ENCODE results near the gene MIPEP. TPM values are rescaled to one million over a fixed set of nuclear protein-coding genes. Genes with fewer than 3 reads are reported as not detected.

MIPEP gene
- total and polyA plus RNA-seq, 4 donors = 3.6 to 9.1 (median 6.5) TPM

- WGBS, 2 donors = 86 to 89% methylated on average over 2 of the region's 2 CpGs
- no peaks in the 10 kb centered on the region for H3K4me1 ChIP-seq (ENCODE audit: control insufficient read depth in 1 of 2, insufficient read depth in 2 of 2, low read length in 2 of 2)
- no peaks in the 10 kb centered on the region for H3K9me3 ChIP-seq (ENCODE audit: control insufficient read depth, low read length)
- no peak for ATAC-seq (ENCODE audit: low FRiP score)
- H3K4me3 ChIP-seq (ENCODE audit: low read length in 2 of 2) = no peak overlapping the region
- DNase-seq = no peak
- H3K27me3 ChIP-seq (ENCODE audit: control insufficient read depth in 1 of 2, insufficient read depth in 2 of 2, low read length in 1 of 2) = no peaks in the 10 kb centered on the region
- H3K27ac ChIP-seq (ENCODE audit: low read depth in 1 of 2, low read length in 2 of 2) = no peak overlapping the region
- H3K36me3 ChIP-seq (ENCODE audit: control insufficient read depth in 1 of 2, insufficient read depth in 2 of 2, low read length in 1 of 2) = no peaks in the 10 kb centered on the region
- intact Hi-C loops (cut with DNase I) = no loop called here
Measured at GRCh38 chr13:23771552-23771951, 117.6 kb downstream of the MIPEP start.

- Histone ChIP-seq H3K9me3 (ENCODE audit: control insufficient read depth, low read length) (no peaks in the 10 kb centered on the region), H3K36me3 (ENCODE audit: control insufficient read depth in 1 of 2, insufficient read depth in 2 of 2, low read length in 1 of 2) (no peaks in the 10 kb centered on the region), H3K27me3 (ENCODE audit: control insufficient read depth in 1 of 2, insufficient read depth in 2 of 2, low read length in 1 of 2) (no peaks in the 10 kb centered on the region), H3K4me1 (ENCODE audit: control insufficient read depth in 1 of 2, insufficient read depth in 2 of 2, low read length in 2 of 2) (no peaks in the 10 kb centered on the region), H3K4me3 (ENCODE audit: low read length in 2 of 2) (no peak overlapping the region), H3K27ac (ENCODE audit: low read depth in 1 of 2, low read length in 2 of 2) (no peak overlapping the region)
- intact Hi-C loops (cut with DNase I) = no loop called here
- ATAC-seq (ENCODE audit: low FRiP score) (no peak), DNase-seq (no peak)
- 93 to 98% methylated on average over 4 of the region's 4 CpGs for WGBS, 2 donors
Measured at GRCh38 chr13:23770973-23771372, 118.2 kb downstream of the MIPEP start.

GRCh38 chr13:23770428-23770827 lies 118.8 kb downstream of the MIPEP start:
- Histone ChIP-seq H3K4me1 (ENCODE audit: control insufficient read depth in 1 of 2, insufficient read depth in 2 of 2, low read length in 2 of 2) (no peaks in the 10 kb centered on the region), H3K4me3 (ENCODE audit: low read length in 2 of 2) (no peak overlapping the region), H3K9me3 (ENCODE audit: control insufficient read depth, low read length) (no peaks in the 10 kb centered on the region), H3K27me3 (ENCODE audit: control insufficient read depth in 1 of 2, insufficient read depth in 2 of 2, low read length in 1 of 2) (no peaks in the 10 kb centered on the region), H3K36me3 (ENCODE audit: control insufficient read depth in 1 of 2, insufficient read depth in 2 of 2, low read length in 1 of 2) (no peaks in the 10 kb centered on the region), H3K27ac (ENCODE audit: low read depth in 1 of 2, low read length in 2 of 2) (no peak overlapping the region)
- no peak for ATAC-seq (ENCODE audit: low FRiP score)
- intact Hi-C loops (cut with DNase I) = no loop called here
- WGBS, 2 donors = 93 to 94% methylated on average over 4 of the region's 4 CpGs
- no peak for DNase-seq

GRCh38 chr13:23769401-23769800 lies 119.8 kb downstream of the MIPEP start:
- no peaks in the 10 kb centered on the region for H3K27me3 ChIP-seq (ENCODE audit: control insufficient read depth in 1 of 2, insufficient read depth in 2 of 2, low read length in 1 of 2)
- H3K4me3 ChIP-seq (ENCODE audit: low read length in 2 of 2) = no peak overlapping the region
- no peak for DNase-seq
- H3K36me3 ChIP-seq (ENCODE audit: control insufficient read depth in 1 of 2, insufficient read depth in 2 of 2, low read length in 1 of 2) = no peaks in the 10 kb centered on the region
- H3K4me1 ChIP-seq (ENCODE audit: control insufficient read depth in 1 of 2, insufficient read depth in 2 of 2, low read length in 2 of 2) = no peaks in the 10 kb centered on the region
- 94 to 99% methylated on average over 3 of the region's 3 CpGs for WGBS, 2 donors
- no peaks in the 10 kb centered on the region for H3K9me3 ChIP-seq (ENCODE audit: control insufficient read depth, low read length)
- H3K27ac ChIP-seq (ENCODE audit: low read depth in 1 of 2, low read length in 2 of 2) = no peak overlapping the region
- no peak for ATAC-seq (ENCODE audit: low FRiP score)
- intact Hi-C loops (cut with DNase I) = no loop called here

- H3K27me3 ChIP-seq (ENCODE audit: control insufficient read depth in 1 of 2, insufficient read depth in 2 of 2, low read length in 1 of 2) = no peaks in the 10 kb centered on the region
- intact Hi-C loops (cut with DNase I) = no loop called here
- 93 to 98% methylated on average over 7 of the region's 7 CpGs for WGBS, 2 donors
- no peak overlapping the region for H3K4me3 ChIP-seq (ENCODE audit: low read length in 2 of 2)
- no peaks in the 10 kb centered on the region for H3K9me3 ChIP-seq (ENCODE audit: control insufficient read depth, low read length)
- H3K36me3 ChIP-seq (ENCODE audit: control insufficient read depth in 1 of 2, insufficient read depth in 2 of 2, low read length in 1 of 2) = no peaks in the 10 kb centered on the region
- no peak for ATAC-seq (ENCODE audit: low FRiP score)
- DNase-seq = no peak
- no peak overlapping the region for H3K27ac ChIP-seq (ENCODE audit: low read depth in 1 of 2, low read length in 2 of 2)
- H3K4me1 ChIP-seq (ENCODE audit: control insufficient read depth in 1 of 2, insufficient read depth in 2 of 2, low read length in 2 of 2) = no peaks in the 10 kb centered on the region
Measured at GRCh38 chr13:23767838-23768237, 121.4 kb downstream of the MIPEP start.

- intact Hi-C loops (cut with DNase I) = no loop called here
- no peaks in the 10 kb centered on the region for H3K27me3 ChIP-seq (ENCODE audit: control insufficient read depth in 1 of 2, insufficient read depth in 2 of 2, low read length in 1 of 2)
- H3K4me3 ChIP-seq (ENCODE audit: low read length in 2 of 2) = no peak overlapping the region
- no peak for DNase-seq
- WGBS, 2 donors = 26 to 55% methylated on average over 1 of the region's 1 CpG
- H3K4me1 ChIP-seq (ENCODE audit: control insufficient read depth in 1 of 2, insufficient read depth in 2 of 2, low read length in 2 of 2) = no peaks in the 10 kb centered on the region
- H3K36me3 ChIP-seq (ENCODE audit: control insufficient read depth in 1 of 2, insufficient read depth in 2 of 2, low read length in 1 of 2) = no peaks in the 10 kb centered on the region
- ATAC-seq (ENCODE audit: low FRiP score) = no peak
- H3K27ac ChIP-seq (ENCODE audit: low read depth in 1 of 2, low read length in 2 of 2) = no peak overlapping the region
- H3K9me3 ChIP-seq (ENCODE audit: control insufficient read depth, low read length) = no peaks in the 10 kb centered on the region
Measured at GRCh38 chr13:23766939-23767338, 122.3 kb downstream of the MIPEP start.

- Histone ChIP-seq H3K9me3 (ENCODE audit: control insufficient read depth, low read length) (no peaks in the 10 kb centered on the region), H3K4me1 (ENCODE audit: control insufficient read depth in 1 of 2, insufficient read depth in 2 of 2, low read length in 2 of 2) (no peaks in the 10 kb centered on the region), H3K36me3 (ENCODE audit: control insufficient read depth in 1 of 2, insufficient read depth in 2 of 2, low read length in 1 of 2) (no peaks in the 10 kb centered on the region), H3K27me3 (ENCODE audit: control insufficient read depth in 1 of 2, insufficient read depth in 2 of 2, low read length in 1 of 2) (no peaks in the 10 kb centered on the region), H3K27ac (ENCODE audit: low read depth in 1 of 2, low read length in 2 of 2) (no peak overlapping the region), H3K4me3 (ENCODE audit: low read length in 2 of 2) (no peak overlapping the region)
- intact Hi-C loops (cut with DNase I) = no loop called here
- WGBS, 2 donors = 95% methylated on average over 2 of the region's 2 CpGs
- ATAC-seq (ENCODE audit: low FRiP score) (no peak), DNase-seq (no peak)
Measured at GRCh38 chr13:23766283-23766682, 122.9 kb downstream of the MIPEP start.

- no peaks in the 10 kb centered on the region for H3K36me3 ChIP-seq (ENCODE audit: control insufficient read depth in 1 of 2, insufficient read depth in 2 of 2, low read length in 1 of 2)
- no peaks in the 10 kb centered on the region for H3K27me3 ChIP-seq (ENCODE audit: control insufficient read depth in 1 of 2, insufficient read depth in 2 of 2, low read length in 1 of 2)
- no peaks in the 10 kb centered on the region for H3K4me1 ChIP-seq (ENCODE audit: control insufficient read depth in 1 of 2, insufficient read depth in 2 of 2, low read length in 2 of 2)
- no peak overlapping the region for H3K4me3 ChIP-seq (ENCODE audit: low read length in 2 of 2)
- H3K9me3 ChIP-seq (ENCODE audit: control insufficient read depth, low read length) = no peaks in the 10 kb centered on the region
- no peak for DNase-seq
- no peak for ATAC-seq (ENCODE audit: low FRiP score)
- intact Hi-C loops (cut with DNase I) = no loop called here
- 96% methylated on average over 6 of the region's 6 CpGs for WGBS, 2 donors
- H3K27ac ChIP-seq (ENCODE audit: low read depth in 1 of 2, low read length in 2 of 2) = no peak overlapping the region
Measured at GRCh38 chr13:23765531-23765930, 123.7 kb downstream of the MIPEP start.

GRCh38 chr13:23763318-23763717 lies 125.9 kb downstream of the MIPEP start:
- Histone ChIP-seq H3K4me3 (ENCODE audit: low read length in 2 of 2) (no peak overlapping the region), H3K27me3 (ENCODE audit: control insufficient read depth in 1 of 2, insufficient read depth in 2 of 2, low read length in 1 of 2) (no peaks in the 10 kb centered on the region), H3K27ac (ENCODE audit: low read depth in 1 of 2, low read length in 2 of 2) (no peak overlapping the region), H3K4me1 (ENCODE audit: control insufficient read depth in 1 of 2, insufficient read depth in 2 of 2, low read length in 2 of 2) (no peaks in the 10 kb centered on the region), H3K36me3 (ENCODE audit: control insufficient read depth in 1 of 2, insufficient read depth in 2 of 2, low read length in 1 of 2) (no peaks in the 10 kb centered on the region), H3K9me3 (ENCODE audit: control insufficient read depth, low read length) (no peaks in the 10 kb centered on the region)
- 86 to 89% methylated on average over 3 of the region's 3 CpGs for WGBS, 2 donors
- no peak for DNase-seq
- intact Hi-C loops (cut with DNase I) = no loop called here
- ATAC-seq (ENCODE audit: low FRiP score) = no peak
